NCI-H2171 (cell line): ENCODE measurements around the gene UBA5.

Source experiments
- DNase-seq: peaks from one replicate; lab custom pipeline; 2025; lab: John Stamatoyannopoulos, UW

The UBA5 gene

DNA sequence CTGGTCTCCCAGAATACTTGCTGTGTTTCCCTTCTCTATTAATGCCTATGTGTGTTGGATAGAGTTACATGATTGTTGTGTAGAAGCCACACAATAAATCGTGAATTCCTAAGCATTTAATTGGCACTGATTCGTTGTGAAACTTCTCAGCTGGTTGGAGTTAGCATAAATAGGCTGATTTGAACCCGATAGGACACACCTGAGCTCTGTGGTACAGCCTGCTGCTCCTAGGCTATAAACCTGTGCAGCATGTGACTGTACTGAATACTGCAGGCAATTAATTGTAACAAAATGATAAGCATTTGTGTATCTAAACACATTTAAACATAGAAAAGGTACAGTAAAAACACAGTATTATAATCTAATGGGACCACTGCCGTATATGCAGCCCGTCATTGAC is 5.4 kb upstream of the UBA5 start:
- no peak for DNase-seq

DNA sequence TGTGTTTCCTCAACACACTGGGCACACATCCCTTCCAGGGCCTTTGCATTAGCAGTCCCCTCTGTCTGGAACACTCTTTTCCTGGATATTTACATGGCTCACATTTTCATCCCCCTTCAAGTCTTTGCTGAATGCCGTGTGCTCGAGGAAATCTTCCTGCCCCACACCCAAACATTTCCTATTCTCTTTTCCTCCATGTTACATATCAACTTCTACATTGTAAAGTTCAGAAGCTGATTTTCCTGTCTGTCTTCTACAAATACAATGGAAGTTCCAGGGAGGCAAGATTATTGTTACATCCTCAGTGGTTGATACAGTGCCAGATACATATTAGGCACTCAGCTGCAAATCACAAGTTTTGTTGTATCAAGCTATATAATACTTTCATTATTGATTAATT is 4.7 kb upstream of the UBA5 start:
- no peak for DNase-seq

DNA sequence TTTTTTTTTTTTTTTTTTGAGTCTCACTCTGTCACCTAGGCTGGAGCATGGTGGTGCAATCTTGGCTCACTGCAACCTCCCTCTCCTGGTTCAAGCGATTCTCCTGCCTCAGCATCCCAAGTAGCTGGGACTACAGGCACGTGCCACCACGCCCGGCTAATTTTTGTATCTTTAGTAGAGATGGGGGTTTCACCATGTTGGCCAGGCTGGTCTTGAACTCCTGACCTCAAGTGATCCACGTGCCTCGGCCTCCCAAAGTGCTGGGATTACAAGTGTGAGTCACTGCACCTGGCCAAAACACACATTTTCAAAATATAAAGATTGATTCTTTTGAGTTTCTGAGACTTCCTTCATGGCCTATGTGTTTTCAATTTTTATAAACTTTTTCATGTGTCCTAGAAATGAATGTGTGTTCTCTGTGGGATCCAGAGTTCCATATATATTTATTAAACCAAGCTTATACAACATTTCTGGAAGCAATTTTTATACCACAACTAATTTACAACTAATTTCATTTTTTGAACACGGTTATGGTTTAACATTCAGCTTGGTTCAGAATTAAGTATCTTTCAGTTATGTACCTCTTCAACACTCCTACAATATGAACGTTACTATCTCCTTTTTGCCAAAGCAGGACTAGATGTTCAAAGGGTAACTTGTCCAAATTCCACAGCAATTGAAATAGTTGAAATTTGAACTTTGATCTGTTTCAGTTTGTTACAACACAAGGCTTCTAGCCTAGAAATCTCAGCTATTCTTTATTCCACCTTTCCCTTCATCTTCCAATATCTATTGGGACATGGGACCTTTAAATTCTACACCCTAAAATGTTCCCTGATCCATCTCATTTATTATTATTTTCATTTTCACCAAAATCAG is 2.0 kb upstream of the UBA5 start:
- no peak for DNase-seq

DNA sequence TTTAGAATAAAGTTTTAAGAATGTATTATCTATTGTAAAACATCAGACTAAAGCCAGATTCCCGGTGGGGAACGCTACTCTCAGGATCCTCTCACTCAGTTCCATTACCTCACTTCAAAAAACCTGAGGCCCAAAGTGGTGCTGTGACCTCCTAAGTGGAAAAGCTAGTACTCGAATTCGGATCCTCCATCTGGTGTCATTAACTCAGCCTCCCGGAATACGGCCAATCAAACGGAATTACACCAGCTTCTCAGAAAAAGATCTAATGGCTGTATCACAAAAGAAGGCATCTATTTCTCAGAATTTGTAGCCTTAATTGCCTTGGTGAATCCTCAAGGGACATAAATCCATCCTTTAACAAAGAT is 1.1 kb upstream of the UBA5 start:
- no peak for DNase-seq

DNA sequence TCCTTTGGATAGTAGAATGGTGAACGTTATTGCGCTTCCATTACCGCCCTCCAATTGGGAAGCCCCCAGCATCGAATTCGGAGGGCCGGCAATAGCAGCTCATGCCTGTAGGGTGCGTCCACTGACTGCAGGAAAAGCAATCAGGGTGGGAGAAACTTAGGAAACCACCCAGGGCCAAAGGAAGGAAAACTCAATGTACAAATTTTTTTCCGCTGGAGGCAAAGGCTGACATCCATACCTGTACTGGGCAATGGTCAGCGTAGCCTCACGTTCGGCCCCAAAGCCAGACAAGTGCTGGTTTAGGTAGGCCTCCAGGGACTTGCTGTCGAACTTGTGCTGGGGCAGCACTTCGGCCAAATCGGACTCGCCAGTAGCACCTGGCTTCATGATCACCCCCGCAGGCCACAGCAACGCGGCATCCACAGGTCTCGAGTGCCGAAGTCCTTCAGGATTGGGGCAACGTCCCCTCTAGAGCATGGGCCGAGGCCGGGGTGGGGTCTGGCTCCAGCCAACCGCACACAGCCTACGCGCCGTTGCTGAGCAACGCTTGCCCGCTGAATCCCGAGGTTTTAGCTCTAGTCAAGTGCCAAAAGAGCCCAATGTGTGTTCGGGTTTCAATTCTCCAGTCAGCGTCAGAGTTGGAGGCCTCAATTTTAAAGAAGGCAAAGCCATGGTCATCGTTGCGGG is 621 bp upstream of the UBA5 start, which contains the start of gene ACAD11:
Gene ACAD11 (minus strand): TSS at position 445 of the 687 bp plus-strand sequence. CDS start 58 bp downstream, at position 387.
- peak; percentile 56 for DNase-seq

DNA sequence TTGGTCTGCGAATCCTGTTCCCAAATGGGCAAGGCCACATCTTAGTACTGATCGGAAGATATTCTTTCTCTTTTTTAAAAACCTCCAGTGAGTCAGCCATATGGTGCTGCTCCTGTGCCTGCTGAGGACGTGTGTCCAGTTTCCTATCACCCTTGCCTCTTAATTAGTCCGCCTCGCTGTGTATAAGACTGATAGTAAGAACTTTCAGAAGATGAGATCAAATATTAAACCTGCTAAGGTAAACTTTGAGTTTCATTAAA is 612 bp downstream of the UBA5 start:
- no peak for DNase-seq

DNA sequence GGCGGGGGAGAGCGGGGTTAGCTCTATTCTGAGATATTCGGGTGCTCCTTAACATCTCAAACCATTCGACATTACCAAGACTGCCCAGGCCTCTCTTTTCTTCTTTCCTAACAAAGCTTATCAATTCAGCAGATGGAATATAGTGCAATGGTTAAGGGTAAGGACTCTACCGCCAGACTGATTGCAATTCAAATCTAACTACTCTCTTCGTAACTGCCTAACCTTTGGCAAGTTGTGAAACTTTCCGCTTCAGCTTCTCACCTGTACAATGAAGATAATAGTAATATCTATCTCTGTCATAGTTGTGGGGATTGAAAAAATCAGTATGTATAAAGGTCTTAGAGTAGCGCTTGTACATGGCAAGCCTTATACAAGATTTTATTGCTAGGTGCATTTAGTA is 972 bp downstream of the UBA5 start:
- DNase-seq, result no peak

DNA sequence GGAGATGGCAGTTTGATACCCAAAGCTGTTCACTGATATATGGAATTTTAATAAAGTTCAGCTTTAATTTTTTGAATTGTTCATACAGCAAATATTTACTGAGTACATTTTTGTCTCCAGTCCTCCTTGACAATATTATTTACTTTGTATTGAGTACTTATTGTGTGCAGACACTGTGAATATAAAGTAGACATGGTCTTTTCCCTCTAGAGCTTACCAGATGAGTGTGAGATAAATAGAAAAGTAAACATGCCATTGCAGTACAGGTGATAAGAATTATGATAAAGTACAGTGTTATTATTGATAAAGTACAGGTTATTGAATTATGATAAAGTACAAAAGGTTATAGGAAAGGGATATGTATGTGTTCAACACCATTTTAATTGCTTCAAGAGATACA is 2.1 kb downstream of the UBA5 start:
- DNase-seq, result no peak

DNA sequence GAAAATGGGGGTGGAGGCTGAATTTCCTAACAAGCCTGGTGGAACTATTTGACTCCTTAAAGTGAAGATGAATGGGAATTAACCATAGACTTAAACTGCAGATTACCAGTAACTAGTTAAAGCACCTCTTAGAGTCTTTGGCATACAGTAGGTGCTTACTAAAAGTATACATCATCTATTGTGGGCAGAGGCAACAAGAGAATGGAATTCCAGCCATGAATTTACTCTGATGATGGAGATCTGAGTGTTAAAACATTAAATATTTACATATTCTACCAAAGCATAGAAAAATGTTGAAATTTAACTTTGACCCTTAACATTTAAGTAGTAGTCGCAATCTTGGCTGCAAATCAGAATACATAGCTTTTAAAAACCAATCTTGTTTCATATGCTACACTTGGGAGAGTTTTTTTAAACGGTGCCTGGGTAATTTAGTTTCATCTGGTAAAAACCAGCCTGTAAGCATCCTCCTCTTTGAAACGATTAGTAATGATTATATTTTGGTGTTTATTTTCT is 5.2 kb downstream of the UBA5 start:
- no peak for DNase-seq

DNA sequence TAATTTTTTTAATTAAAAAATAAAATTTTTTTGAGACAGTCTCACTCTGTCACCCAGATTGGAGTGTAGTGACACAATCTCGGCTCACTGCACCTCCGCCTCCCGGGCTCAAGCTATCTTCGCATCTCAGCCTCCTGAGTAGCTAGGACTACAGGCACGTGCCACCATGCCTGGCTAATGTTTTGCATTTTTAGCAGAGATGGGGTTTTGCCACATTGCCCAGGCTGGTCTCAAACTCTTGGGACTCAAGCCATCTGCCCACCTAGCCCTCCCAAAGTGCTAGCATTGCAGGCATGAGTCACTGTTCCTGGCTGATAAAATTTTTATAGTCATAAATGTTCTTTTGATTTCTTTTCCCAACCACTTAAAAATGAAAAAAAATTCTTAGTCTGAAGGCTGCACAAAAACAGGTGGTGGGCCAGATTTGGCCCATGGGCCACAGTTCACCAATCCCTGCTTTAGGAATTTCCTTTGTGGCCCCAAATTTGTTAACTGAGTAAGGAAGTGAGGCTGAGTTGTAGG is 9.2 kb downstream of the UBA5 start:
- no peak for DNase-seq

DNA sequence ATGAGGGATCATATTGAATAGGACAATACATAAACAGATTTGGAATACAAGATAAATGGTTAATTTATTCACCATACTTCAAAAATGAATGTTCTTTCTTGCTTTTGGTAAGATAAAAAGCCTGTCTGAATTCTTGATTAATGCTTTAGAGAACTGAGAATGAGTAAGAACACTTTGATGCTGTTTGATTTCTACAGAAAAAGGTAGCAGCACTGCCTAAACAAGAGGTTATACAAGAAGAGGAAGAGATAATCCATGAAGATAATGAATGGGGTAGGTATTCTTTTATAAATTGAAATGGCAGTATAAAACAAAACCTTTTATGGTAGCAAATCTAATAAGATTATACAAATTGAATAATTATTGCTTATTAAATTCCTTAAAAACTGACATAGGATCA is 15.3 kb downstream of the UBA5 start:
- no peak for DNase-seq

DNA sequence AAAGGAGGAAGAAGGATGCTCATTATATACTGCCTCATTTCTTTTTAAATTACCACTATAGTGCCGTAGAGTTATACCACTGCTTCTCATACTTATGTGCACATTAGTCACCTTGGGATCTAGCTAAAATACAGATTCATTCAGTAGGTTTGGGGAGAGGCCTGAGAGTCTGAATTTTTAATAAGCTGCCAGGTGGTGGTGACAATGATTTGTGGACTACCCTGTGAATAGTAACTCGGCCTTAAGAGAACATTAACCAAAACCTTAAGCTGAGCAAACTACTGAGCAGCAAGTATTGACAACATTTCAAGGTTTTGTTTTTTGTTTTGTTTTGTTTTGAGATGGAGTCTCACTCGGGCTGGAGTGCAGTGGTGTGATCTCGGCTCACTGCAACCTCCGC is 19.8 kb downstream of the UBA5 start:
- DNase-seq, result no peak

DNA sequence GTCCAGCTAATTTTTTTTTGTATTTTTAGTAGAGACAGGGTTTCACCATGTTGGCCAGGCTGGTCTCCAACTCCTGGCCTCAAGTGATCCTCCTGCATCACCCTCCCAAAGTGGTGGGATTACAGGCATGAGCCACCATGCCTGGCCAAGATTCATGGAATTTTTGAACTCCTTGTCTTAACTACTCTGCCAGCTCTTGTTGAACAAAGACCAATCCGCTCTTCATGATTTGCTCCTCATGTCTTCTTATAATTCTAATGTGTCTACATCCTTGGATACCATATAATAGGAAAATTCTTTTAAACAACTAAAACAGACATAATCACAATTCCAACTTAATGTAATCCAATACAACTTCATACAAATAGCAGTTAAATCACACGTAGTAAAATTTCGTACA is 21.3 kb downstream of the UBA5 start:
- DNase-seq, result no peak

DNA sequence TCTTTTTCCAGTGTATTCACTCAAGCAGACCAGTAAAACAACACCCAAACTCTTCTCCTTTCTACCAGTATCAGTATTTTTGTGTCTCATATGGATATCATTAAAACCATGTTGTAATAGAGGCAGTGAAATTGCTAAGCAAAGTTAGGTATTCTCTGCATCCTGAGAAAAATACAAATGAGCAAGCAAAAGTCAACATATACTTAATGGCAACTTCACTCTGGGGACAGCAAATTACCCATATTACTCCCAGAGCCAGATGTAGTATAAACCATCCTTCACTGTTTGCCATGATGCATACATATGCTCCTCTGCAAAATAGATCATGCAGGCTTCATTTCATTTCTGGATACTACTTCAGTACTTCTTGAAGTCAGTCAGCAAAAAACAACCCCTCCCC is 22.1 kb downstream of the UBA5 start:
- no peak for DNase-seq

DNA sequence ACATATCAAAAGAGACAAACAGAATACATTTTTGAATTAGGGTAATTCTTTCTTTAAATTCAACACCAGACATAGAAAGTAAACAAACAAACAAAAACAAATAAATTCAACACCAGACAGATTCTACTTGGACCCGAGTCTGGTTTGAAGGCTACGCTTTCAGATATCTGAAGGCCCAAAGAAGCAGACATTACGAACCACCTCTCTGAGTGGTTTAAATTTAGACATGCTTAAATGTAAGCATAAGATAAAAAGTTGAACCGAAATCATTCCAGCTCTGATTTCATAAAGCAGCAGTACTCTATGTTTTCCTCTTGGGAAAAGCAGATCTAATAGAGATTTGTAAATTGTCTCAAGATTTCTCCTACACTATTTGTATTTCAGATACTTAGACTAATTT is 29.9 kb downstream of the UBA5 start:
- no peak for DNase-seq

DNA sequence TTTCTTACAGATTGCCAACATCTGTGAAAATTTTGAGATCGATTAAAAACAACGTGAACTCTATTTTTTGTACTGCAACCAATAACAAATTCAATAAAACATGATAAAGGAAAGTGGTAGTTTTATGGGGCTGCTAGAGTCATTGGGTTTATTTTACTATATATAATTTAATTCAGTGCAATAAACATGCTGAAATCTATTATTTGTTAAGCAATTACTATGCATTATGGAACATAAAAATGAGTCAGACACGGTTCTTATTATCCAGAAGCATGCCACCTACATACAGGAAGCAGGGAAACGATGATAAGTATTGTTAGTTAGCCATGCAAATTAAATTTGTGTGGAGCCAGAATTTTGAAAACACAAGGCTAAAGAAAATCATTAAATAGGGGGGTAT is 34.9 kb downstream of the UBA5 start:
- DNase-seq, result no peak

DNA sequence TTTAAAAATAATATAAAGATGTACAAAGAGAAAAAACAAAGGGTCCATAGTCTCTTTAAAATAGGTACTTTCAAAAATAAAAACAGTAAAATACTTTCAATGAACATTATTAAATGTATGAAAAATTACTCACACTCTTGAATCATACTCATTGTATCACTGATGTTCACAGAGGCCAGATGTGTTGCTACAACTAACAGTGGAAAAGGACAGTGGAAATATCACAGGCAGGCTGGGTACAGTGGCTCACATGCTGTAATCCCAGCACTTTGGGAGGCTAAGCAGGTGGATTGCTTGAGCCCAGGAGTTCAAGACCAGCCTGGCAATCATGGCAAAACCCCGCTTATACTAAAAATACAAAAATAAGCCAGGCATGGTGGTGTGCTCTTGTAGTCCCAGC is 35.3 kb downstream of the UBA5 start:
- no peak for DNase-seq

DNA sequence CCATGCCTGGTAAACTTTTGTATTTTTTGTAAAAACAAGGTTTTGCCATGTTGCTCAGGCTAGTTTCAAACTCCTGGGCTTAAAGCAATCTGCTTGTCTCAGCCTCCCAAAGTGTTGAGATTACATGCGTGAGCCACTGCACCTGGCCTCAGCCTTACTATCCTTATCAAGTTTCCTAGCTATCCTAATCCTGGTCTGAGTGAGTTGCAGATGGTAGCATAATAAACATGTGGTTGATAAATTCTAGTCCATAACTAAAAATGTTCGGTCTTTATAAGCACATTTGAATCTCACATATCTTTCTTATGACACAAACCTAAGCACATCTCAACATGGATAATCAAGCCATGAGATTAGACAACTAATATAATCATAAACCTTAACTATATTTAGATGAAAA is 43.6 kb downstream of the UBA5 start:
- DNase-seq, result no peak

DNA sequence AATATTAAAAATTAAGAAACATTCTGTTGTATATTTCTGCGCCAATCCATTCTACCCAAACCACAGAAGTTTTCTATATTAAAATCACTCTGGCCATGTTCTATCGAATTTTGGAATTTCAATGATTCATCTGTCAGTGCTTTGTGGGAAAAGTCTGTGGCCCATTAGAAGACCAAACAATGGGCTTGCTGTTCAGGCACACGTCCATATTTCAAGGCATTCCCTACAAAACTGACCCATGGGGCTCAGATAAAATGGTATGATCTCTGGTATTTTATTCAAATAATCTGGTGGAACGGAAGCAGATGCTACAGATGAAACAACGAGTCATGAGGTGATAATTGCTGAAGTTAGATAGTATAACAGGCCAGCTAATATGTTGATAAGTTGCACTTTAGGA is 49.6 kb downstream of the UBA5 start:
- no peak for DNase-seq

DNA sequence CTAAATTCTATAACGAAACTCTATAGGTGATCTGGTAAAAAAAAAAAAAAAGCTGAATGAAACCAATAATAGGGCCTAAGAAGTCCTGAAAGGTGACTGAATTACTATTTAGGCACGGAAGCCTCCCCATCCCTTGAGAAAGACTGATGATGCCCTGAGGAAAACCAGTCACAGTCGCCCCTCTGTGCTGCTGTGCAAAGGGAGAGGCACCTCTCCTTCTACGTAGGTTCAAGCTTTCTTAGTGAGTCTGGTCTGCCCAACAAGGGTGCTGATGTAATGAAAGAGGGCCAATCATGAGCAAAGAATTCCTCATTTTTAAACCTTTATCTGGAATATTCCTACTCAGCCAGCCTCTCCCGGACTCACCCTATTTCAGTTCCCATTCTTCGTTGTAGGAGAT is 50.2 kb downstream of the UBA5 start:
- no peak for DNase-seq

DNA sequence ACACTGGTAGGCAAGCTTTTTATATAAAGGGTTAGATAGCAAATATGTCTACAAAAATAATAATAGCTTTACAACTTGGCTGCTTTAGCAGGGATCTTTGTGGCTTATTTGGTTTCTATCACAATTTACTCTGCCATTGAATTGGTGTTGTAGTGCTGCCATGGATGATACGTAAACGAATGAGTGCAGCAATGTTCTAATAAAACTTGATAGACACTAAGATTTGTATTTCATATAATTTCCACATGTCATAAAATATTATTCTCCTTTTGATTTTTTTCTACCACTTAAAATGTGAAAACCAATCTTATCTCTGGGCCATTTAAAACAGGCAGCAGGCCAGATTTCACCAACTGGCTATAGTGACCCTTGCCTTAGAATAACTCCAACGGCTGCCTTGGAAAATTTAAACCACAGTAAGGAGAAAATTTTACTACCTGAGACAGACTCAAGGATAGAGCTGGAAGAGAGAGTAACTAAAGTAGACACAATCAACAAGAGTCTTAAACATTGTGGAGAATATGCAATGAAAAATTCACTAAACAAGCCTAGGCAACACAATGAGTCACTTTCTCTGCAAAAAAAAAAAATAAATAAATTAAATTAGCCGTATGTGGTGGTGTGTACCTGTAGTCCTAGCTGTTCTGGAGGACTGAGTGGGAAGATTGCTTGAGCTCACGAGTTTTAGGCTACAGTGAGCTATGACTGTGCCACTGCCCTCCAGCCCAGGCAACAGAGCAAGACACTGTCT is 54.0 kb downstream of the UBA5 start:
- no peak for DNase-seq

DNA sequence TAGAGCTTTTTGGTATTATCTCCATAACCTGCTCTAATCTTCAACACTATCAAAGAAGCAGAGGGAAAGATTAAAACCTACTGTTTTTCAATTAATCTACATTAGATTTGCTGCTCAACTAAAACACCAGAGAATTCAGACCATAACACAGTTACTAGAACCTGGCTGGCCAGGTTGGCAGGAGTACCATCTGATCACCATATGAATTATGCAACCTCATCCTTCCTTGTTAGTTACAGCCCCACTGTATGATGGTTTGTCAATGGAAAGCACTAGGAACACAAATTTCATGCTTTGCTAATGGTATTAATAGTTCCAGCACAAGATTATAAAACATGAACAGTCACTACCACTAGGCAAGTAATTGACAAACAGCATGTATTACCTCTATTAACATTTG is 56.2 kb downstream of the UBA5 start:
- DNase-seq, result no peak

DNA sequence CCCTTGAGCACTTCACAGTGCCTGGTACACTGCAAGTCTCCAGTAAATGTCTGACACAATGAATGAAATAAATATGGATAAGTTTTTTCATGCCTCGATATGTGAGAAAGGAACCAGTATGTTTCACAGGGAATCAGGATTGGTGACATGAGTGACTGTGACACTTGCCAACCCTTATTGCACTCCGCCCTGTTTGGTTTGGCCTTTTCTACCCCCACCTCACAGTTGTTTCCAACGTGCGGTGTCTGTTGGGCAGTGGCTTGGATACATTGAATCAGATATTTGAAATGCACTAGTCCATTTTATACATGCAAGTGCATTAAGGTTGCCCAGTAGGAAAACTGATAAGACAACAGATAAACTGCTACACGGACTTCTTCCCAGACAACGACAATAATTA is 60.1 kb downstream of the UBA5 start:
- DNase-seq, result no peak
